GM23338 (cell line): ENCODE data around the gene RGS17. TPM values are rescaled to one million over a fixed set of nuclear protein-coding genes. Genes with fewer than 3 reads are reported as not detected.

Experiments
- ATAC-seq: fragments of 200-7000 bp; cut with Tn5 transposase; 3 replicates; pipeline ENCODE4 v1.9.1; 2020
- DNase-seq: peaks from one replicate; pipeline ENCODE4 v3.0.0-alpha.2; 2015; ENCODE audit warnings: low spot score
- H2AFZ ChIP-seq: fragments of 200-600 bp; sonication (generic); 2 replicates; pipeline ENCODE4 v1.8.0; 2016; ENCODE audit warnings: antibody characterized with exemption, mild to moderate bottlenecking, moderate library complexity
- H3F3A ChIP-seq: fragments of 200-600 bp; sonication (generic); replicated peaks from 2 replicates; pipeline ENCODE4 v1.8.0; 2017; ENCODE audit warnings: antibody characterized with exemption, mixed run types, low read depth
- H3K27ac ChIP-seq: fragments of 200-600 bp; sonication (generic); 2 replicates; pipeline ENCODE4 v1.6.1; 2016; ENCODE audit warnings: low read depth
- H3K27me3 ChIP-seq: fragments of 200-600 bp; sonication (generic); 2 replicates; pipeline ENCODE4 v1.8.0; 2016; ENCODE audit warnings: mild to moderate bottlenecking, mixed run types, moderate library complexity; ENCODE audit not compliant: insufficient read depth
- H3K36me3 ChIP-seq: fragments of 200-600 bp; sonication (generic); 2 replicates; pipeline ENCODE4 v1.8.0; 2016; ENCODE audit warnings: mild to moderate bottlenecking; ENCODE audit not compliant: insufficient read depth
- H3K4me1 ChIP-seq: fragments of 200-600 bp; sonication (generic); 2 replicates; pipeline ENCODE4 v1.8.0; 2016; ENCODE audit warnings: mild to moderate bottlenecking, moderate library complexity; ENCODE audit not compliant: insufficient read depth
- H3K4me2 ChIP-seq: fragments of 200-600 bp; sonication (generic); 2 replicates; pipeline ENCODE4 v1.7.1; 2017; ENCODE audit warnings: mixed run types
- H3K4me3 ChIP-seq: fragments of 200-600 bp; sonication (generic); 2 replicates; pipeline ENCODE4 v1.6.1; 2016; ENCODE audit warnings: mixed run types
- H3K79me2 ChIP-seq: fragments of 200-600 bp; sonication (generic); replicated peaks from 2 replicates; pipeline ENCODE4 v1.8.0; 2017; ENCODE audit warnings: mild to moderate bottlenecking; ENCODE audit not compliant: insufficient read depth
- H3K9me2 ChIP-seq: fragments of 200-600 bp; sonication (generic); 2 replicates; pipeline ENCODE4 v1.8.0; 2017; ENCODE audit not compliant: insufficient read depth
- H4K20me1 ChIP-seq: fragments of 200-600 bp; sonication (generic); replicated peaks from 2 replicates; pipeline ENCODE4 v1.8.0; 2017; ENCODE audit warnings: mild to moderate bottlenecking; ENCODE audit not compliant: insufficient read depth
- H3K27ac Mint-ChIP-seq: 2 replicates; pipeline ENCODE4 v1.8.0; 2020; ENCODE audit warnings: inconsistent platforms, mild to moderate bottlenecking, moderate library complexity, mixed read lengths
- H3K27me3 Mint-ChIP-seq: 3 replicates; pipeline ENCODE4 v1.8.0; 2022; ENCODE audit warnings: low read depth, mild to moderate bottlenecking, moderate library complexity, mixed read lengths, inconsistent platforms; ENCODE audit not compliant: insufficient read depth, poor library complexity
- H3K36me3 Mint-ChIP-seq: 3 replicates; pipeline ENCODE4 v1.8.0; 2021; ENCODE audit warnings: low read depth, mild to moderate bottlenecking, inconsistent platforms, moderate library complexity, mixed read lengths
- H3K4me1 Mint-ChIP-seq: 3 replicates; pipeline ENCODE4 v1.8.0; 2020; ENCODE audit warnings: mild to moderate bottlenecking, inconsistent platforms, mixed read lengths
- H3K4me3 Mint-ChIP-seq: 3 replicates; pipeline ENCODE4 v1.8.0; 2021; ENCODE audit warnings: moderate library complexity, mild to moderate bottlenecking, inconsistent platforms, mixed read lengths
- H3K9me3 Mint-ChIP-seq: 3 replicates; pipeline ENCODE4 v1.8.0; 2020; ENCODE audit warnings: moderate library complexity, mild to moderate bottlenecking, inconsistent platforms, mixed read lengths
- CREB1 ChIP-seq: fragments of 250-450 bp; sonication (Bioruptor Pico); IDR thresholded peaks from 2 replicates; pipeline ENCODE4 v1.5.0; 2020; ENCODE audit warnings: low read depth, mild to moderate bottlenecking, moderate library complexity
- ETS1 ChIP-seq: IDR thresholded peaks from 2 replicates; pipeline ENCODE4 v1.6.1; 2016; ENCODE audit warnings: antibody characterized with exemption
- EZH2 ChIP-seq: fragments of 200-600 bp; sonication (generic); IDR thresholded peaks from one replicate; pipeline ENCODE4 v1.8.0; 2017; ENCODE audit warnings: antibody characterized with exemption, mild to moderate bottlenecking, low read depth; ENCODE audit not compliant: unreplicated experiment
- JUNB ChIP-seq: IDR thresholded peaks from one replicate; pipeline ENCODE4 v1.6.1; 2016; ENCODE audit warnings: antibody characterized with exemption; ENCODE audit not compliant: unreplicated experiment
- REST ChIP-seq: IDR thresholded peaks from one replicate; pipeline ENCODE4 v1.6.1; 2018; ENCODE audit warnings: antibody characterized with exemption; ENCODE audit not compliant: unreplicated experiment
- STAT1 ChIP-seq: IDR thresholded peaks from one replicate; pipeline ENCODE4 v1.6.1; 2016; ENCODE audit warnings: antibody characterized with exemption; ENCODE audit not compliant: unreplicated experiment
- ZNF114 ChIP-seq: fragments of 250-450 bp; sonication (Bioruptor Pico); IDR thresholded peaks from 2 replicates; pipeline ENCODE4 v1.5.0; 2020; ENCODE audit warnings: mild to moderate bottlenecking, moderate library complexity
- ZNF331 ChIP-seq: fragments of 250-450 bp; sonication (Bioruptor Pico); IDR thresholded peaks from 2 replicates; pipeline ENCODE4 v1.5.0; 2020; ENCODE audit warnings: low read depth, mild to moderate bottlenecking, moderate library complexity
- polyA plus RNA-seq: library from polyadenylated mRNA; unstranded; fragments of >200 nt; fragmentation: Nextera tagmentation; extraction: Ambion mirVana; gene quantifications from 2 replicates; pipeline ENCODE4 v1.2.1, GENCODE V29; 2016
- total RNA-seq: library from RNA; depleted of rRNA; stranded (reverse); fragments of >200 nt; shearing (Covaris generic); gene quantifications from 2 replicates; pipeline ENCODE4 v1.2.3, GENCODE V29; 2014
- TF ChIP-seq, protein P1 (sequence below): fragments of 250-450 bp; sonication (Bioruptor Pico); IDR thresholded peaks from 2 replicates; pipeline ENCODE4 v1.5.0; 2020; ENCODE audit warnings: mild to moderate bottlenecking, moderate library complexity

Gene RGS17
- total and polyA plus RNA-seq, 2 experiments from 2014 or later: 12.1 to 12.3 TPM

GRCh38 chr6:153081914-153082313, 49.2 kb downstream of the RGS17 start (continued):
- no peak for TF ChIP-seq EZH2
- no peak for TF ChIP-seq ZNF331 (CRISPR knock-in tag)
- TF ChIP-seq CREB1: no peak
- TF ChIP-seq, protein P1, sequence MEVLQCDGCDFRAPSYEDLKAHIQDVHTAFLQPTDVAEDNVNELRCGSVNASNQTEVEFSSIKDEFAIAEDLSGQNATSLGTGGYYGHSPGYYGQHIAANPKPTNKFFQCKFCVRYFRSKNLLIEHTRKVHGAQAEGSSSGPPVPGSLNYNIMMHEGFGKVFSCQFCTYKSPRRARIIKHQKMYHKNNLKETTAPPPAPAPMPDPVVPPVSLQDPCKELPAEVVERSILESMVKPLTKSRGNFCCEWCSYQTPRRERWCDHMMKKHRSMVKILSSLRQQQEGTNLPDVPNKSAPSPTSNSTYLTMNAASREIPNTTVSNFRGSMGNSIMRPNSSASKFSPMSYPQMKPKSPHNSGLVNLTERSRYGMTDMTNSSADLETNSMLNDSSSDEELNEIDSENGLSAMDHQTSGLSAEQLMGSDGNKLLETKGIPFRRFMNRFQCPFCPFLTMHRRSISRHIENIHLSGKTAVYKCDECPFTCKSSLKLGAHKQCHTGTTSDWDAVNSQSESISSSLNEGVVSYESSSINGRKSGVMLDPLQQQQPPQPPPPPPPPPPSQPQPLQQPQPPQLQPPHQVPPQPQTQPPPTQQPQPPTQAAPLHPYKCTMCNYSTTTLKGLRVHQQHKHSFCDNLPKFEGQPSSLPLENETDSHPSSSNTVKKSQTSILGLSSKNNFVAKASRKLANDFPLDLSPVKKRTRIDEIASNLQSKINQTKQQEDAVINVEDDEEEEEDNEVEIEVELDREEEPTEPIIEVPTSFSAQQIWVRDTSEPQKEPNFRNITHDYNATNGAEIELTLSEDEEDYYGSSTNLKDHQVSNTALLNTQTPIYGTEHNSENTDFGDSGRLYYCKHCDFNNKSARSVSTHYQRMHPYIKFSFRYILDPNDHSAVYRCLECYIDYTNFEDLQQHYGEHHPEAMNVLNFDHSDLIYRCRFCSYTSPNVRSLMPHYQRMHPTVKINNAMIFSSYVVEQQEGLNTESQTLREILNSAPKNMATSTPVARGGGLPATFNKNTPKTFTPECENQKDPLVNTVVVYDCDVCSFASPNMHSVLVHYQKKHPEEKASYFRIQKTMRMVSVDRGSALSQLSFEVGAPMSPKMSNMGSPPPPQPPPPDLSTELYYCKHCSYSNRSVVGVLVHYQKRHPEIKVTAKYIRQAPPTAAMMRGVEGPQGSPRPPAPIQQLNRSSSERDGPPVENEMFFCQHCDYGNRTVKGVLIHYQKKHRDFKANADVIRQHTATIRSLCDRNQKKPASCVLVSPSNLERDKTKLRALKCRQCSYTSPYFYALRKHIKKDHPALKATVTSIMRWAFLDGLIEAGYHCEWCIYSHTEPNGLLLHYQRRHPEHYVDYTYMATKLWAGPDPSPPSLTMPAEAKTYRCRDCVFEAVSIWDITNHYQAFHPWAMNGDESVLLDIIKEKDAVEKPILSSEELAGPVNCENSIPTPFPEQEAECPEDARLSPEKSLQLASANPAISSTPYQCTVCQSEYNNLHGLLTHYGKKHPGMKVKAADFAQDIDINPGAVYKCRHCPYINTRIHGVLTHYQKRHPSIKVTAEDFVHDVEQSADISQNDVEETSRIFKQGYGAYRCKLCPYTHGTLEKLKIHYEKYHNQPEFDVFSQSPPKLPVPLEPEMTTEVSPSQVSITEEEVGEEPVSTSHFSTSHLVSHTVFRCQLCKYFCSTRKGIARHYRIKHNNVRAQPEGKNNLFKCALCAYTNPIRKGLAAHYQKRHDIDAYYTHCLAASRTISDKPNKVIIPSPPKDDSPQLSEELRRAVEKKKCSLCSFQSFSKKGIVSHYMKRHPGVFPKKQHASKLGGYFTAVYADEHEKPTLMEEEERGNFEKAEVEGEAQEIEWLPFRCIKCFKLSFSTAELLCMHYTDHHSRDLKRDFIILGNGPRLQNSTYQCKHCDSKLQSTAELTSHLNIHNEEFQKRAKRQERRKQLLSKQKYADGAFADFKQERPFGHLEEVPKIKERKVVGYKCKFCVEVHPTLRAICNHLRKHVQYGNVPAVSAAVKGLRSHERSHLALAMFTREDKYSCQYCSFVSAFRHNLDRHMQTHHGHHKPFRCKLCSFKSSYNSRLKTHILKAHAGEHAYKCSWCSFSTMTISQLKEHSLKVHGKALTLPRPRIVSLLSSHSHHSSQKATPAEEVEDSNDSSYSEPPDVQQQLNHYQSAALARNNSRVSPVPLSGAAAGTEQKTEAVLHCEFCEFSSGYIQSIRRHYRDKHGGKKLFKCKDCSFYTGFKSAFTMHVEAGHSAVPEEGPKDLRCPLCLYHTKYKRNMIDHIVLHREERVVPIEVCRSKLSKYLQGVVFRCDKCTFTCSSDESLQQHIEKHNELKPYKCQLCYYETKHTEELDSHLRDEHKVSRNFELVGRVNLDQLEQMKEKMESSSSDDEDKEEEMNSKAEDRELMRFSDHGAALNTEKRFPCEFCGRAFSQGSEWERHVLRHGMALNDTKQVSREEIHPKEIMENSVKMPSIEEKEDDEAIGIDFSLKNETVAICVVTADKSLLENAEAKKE: no peak

- no peaks in the 10 kb centered on the region for H3F3A ChIP-seq
- ATAC-seq (no peak), DNase-seq (no peak)
- TF ChIP-seq STAT1 (no peak), REST (no peak), JUNB (no peak), ZNF114 (CRISPR knock-in tag) (no peak), ETS1 (no peak), EZH2 (no peak)
- Mint-ChIP-seq H3K9me3 (no peaks in the 10 kb centered on the region), H3K27ac (no peak overlapping the region), H3K4me3 (no peak overlapping the region), H3K4me1 (peaks cover 6% of the 10 kb centered on the region; the same call in 2 of the 3 replicates), H3K36me3 (no peaks in the 10 kb centered on the region), H3K27me3 (no peaks in the 10 kb centered on the region)
- no peaks in the 10 kb centered on the region for H3K9me2 ChIP-seq
- H4K20me1 ChIP-seq: 0 out of 2 replicates have a peak, but pooled peaks cover 3% of the 10 kb centered on the region
- no peak overlapping the region for H2AFZ ChIP-seq
- H3K27me3 ChIP-seq: no peaks in the 10 kb centered on the region
- H3K36me3 ChIP-seq: no peaks in the 10 kb centered on the region
- H3K27ac ChIP-seq: no peak overlapping the region
- no peak overlapping the region for H3K4me2 ChIP-seq
- no peaks in the 10 kb centered on the region for H3K4me1 ChIP-seq
- no peak overlapping the region for H3K4me3 ChIP-seq
- H3K79me2 ChIP-seq: no peaks in the 10 kb centered on the region
Measured at GRCh38 chr6:153076431-153076830, 54.7 kb downstream of the RGS17 start.
